Mesendoderm (in vitro differentiated cells): Measurements from ENCODE around the gene ZNF91.
A peak's percentile ranks its signal among the peaks of the same experiment; 100 is the strongest.
"Not testable (repeated sequence)": the region's sequence is repeated elsewhere in the genome, so short reads cannot be mapped to it uniquely, and the experiment has no call there.

ENCODE experiments used
- DNase-seq: peaks from one replicate; pipeline ENCODE4 v3.0.0; 2013
- H2AK5ac ChIP-seq: 2 replicates; pipeline ENCODE4 v1.6.1; 2013; ENCODE audit warnings: low read length, inconsistent platforms
- H2BK120ac ChIP-seq: 2 replicates; pipeline ENCODE4 v1.6.1; 2013; ENCODE audit warnings: low read depth, mild to moderate bottlenecking, low read length, moderate library complexity, mixed read lengths
- H2BK15ac ChIP-seq: replicated peaks from 2 replicates; pipeline ENCODE4 v1.6.1; 2013; ENCODE audit warnings: low read depth, mild to moderate bottlenecking, moderate library complexity
- H2BK5ac ChIP-seq: 2 replicates; pipeline ENCODE4 v1.6.1; 2013; ENCODE audit warnings: low read length, inconsistent platforms
- H3K18ac ChIP-seq: 2 replicates; pipeline ENCODE4 v1.6.1; 2013; ENCODE audit warnings: mild to moderate bottlenecking, low read length, mixed read lengths
- H3K23ac ChIP-seq: one replicate; pipeline ENCODE4 v1.6.1; 2013; ENCODE audit warnings: low read length
- H3K27ac ChIP-seq: 2 replicates; pipeline ENCODE4 v1.5.1; 2013; ENCODE audit warnings: low read depth, mild to moderate bottlenecking, inconsistent platforms, low read length, moderate library complexity
- H3K27me3 ChIP-seq: 2 replicates; pipeline ENCODE4 v1.6.1; 2013; ENCODE audit warnings: low read length, control low read depth, mild to moderate bottlenecking, inconsistent platforms; ENCODE audit not compliant: insufficient read depth, poor library complexity
- H3K36me3 ChIP-seq: 2 replicates; pipeline ENCODE4 v1.6.1; 2013; ENCODE audit warnings: low read length, inconsistent platforms; ENCODE audit not compliant: control insufficient read depth, insufficient read depth
- H3K4ac ChIP-seq: one replicate; pipeline ENCODE4 v1.6.1; 2013; ENCODE audit warnings: low read depth, mild to moderate bottlenecking, low read length, moderate library complexity
- H3K4me1 ChIP-seq: 2 replicates; pipeline ENCODE4 v1.6.1; 2013; ENCODE audit warnings: low read depth, low read length, inconsistent platforms; ENCODE audit not compliant: control insufficient read depth
- H3K4me2 ChIP-seq: 2 replicates; pipeline ENCODE4 v1.6.1; 2013; ENCODE audit warnings: low read length
- H3K4me3 ChIP-seq: 2 replicates; pipeline ENCODE4 v1.5.1; 2013; ENCODE audit warnings: mild to moderate bottlenecking, low read length
- H3K56ac ChIP-seq: one replicate; pipeline ENCODE4 v1.6.1; 2013; ENCODE audit warnings: low read length
- H3K79me1 ChIP-seq: 2 replicates; pipeline ENCODE4 v1.6.1; 2013; ENCODE audit warnings: low read length, inconsistent platforms
- H3K79me2 ChIP-seq: 2 replicates; pipeline ENCODE4 v1.6.1; 2013; ENCODE audit warnings: mild to moderate bottlenecking, low read length; ENCODE audit not compliant: control insufficient read depth, insufficient read depth
- H3K9ac ChIP-seq: 2 replicates; pipeline ENCODE4 v1.6.1; 2013; ENCODE audit warnings: low read length, inconsistent platforms
- H4K5ac ChIP-seq: one replicate; pipeline ENCODE4 v1.6.1; 2013; ENCODE audit warnings: low read length
- H4K8ac ChIP-seq: one replicate; pipeline ENCODE4 v1.6.1; 2013; ENCODE audit warnings: low read depth, mild to moderate bottlenecking, control low read depth, low read length, moderate library complexity
- WGBS: extraction: QIAGEN DNeasy Blood & Tissue Kit; methylation state at CpG from one replicate; pipeline ENCODE4 v1.1.7; 2013; ENCODE audit warnings: low lambda C conversion rate, missing lambda C conversion rate; ENCODE audit not compliant: insufficient coverage; ENCODE audit errors: extremely low coverage; 5-methylcytosine and 5-hydroxymethylcytosine counted together

The ZNF91 gene

DNA sequence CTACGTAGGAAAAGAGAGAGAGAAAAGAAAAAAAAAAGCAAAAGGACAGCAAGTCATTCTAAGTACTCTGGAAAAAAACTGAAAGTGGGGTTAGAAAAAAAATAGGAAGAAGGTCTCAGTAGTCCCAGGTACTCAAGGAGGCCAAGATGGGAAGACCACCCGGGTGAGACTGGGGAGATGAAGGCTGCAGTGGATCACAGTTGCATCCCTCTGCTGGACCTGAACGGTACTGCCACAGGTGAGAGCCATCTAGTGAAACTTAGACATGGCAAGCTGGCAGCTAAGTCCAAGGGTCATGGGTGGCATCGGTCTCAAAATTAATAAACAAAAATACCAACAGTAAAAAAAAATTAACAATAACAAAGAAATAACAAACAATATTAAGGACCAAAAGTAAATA, 41.0 kb upstream of the ZNF91 start:
- Histone ChIP-seq H2AK5ac (no peak overlapping the region), H3K4me3 (no peak overlapping the region), H3K4me2 (no peak overlapping the region), H3K23ac (no peak overlapping the region), H2BK120ac (no peak overlapping the region), H3K79me2 (no peaks in the 10 kb centered on the region), H3K18ac (no peak overlapping the region), H3K4ac (no peak overlapping the region), H3K27ac (no peak overlapping the region), H2BK5ac (no peak overlapping the region), H3K56ac (no peak overlapping the region), H3K36me3 (no peaks in the 10 kb centered on the region), H2BK15ac (no peak overlapping the region), H4K5ac (no peak overlapping the region), H3K79me1 (no peaks in the 10 kb centered on the region), H3K4me1 (no peaks in the 10 kb centered on the region), H4K8ac (no peak overlapping the region), H3K9ac (no peak overlapping the region), H3K27me3 (no peaks in the 10 kb centered on the region)
- DNase-seq: peak; percentile 25
- no CpG with 5 or more reads among the region's 4 CpGs for WGBS

DNA sequence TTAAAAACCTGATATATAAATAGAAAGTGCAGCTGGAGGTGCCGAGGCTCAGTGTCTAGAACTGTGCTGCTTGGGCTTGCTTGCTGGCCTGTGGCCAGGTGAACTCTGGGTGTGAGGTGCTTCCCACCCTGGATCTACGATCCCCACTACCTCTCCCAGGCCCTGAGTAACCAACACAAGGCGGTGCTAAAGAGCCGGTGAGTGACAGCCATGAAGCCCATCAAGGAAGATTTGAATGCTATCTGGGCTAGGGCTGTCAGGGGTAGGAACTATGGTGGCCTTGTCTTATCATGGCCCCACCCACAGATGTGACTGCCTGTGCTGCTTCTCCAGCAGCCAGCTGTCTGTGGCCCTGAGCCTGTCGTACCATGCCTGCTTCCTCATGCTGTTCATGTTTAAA, 25.6 kb upstream of the ZNF91 start:
- Histone ChIP-seq H3K79me1 (no peaks in the 10 kb centered on the region), H3K56ac (no peak overlapping the region)
- WGBS: no CpG with 5 or more reads among the region's 5 CpGs

DNA sequence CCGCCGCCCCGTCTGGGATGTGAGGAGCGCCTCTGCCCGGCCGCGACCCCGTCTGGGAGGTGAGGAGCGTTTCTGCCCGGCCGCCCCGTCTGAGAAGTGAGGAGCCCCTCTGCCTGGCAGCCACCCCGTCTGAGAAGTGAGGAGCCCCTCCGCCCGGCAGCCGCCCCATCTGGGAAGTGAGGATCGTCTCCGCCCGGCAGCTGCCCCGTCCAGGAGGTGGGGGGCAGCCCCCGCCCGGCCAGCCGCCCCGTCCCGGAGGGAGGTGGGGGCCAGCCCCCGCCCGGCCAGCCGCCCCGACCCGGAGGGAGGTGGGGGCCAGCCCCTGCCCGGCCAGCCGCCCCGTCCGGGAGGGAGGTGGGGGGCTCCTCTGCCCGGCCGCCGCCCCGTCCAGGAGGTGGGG, 24.0 kb upstream of the ZNF91 start:
- not testable (repeated sequence) for H3K18ac ChIP-seq, H3K56ac ChIP-seq, H4K5ac ChIP-seq, H3K27me3 ChIP-seq, H3K4me2 ChIP-seq, H3K4ac ChIP-seq, DNase-seq, H2BK15ac ChIP-seq, H4K8ac ChIP-seq, H2AK5ac ChIP-seq, H2BK120ac ChIP-seq, H3K23ac ChIP-seq, H2BK5ac ChIP-seq, H3K36me3 ChIP-seq, H3K27ac ChIP-seq, H3K4me1 ChIP-seq, H3K9ac ChIP-seq, H3K79me2 ChIP-seq, H3K4me3 ChIP-seq, H3K79me1 ChIP-seq
- WGBS: no CpG with 5 or more reads among the region's 38 CpGs

More for the DNA sequence above, 25.6 kb upstream of the ZNF91 start:
- H3K36me3 ChIP-seq: no peaks in the 10 kb centered on the region
- no peak overlapping the region for H4K8ac ChIP-seq
- no peak overlapping the region for H4K5ac ChIP-seq
- H3K4me1 ChIP-seq: no peaks in the 10 kb centered on the region
- H2BK5ac ChIP-seq: no peak overlapping the region
- no peak overlapping the region for H2BK120ac ChIP-seq
- H3K79me2 ChIP-seq: no peaks in the 10 kb centered on the region
- H3K9ac ChIP-seq: no peak overlapping the region
- no peak overlapping the region for H2AK5ac ChIP-seq
- H3K27me3 ChIP-seq: no peaks in the 10 kb centered on the region
- H3K4me3 ChIP-seq: no peak overlapping the region
- DNase-seq: peak; percentile 33
- H3K27ac ChIP-seq: no peak overlapping the region
- H2BK15ac ChIP-seq: no peak overlapping the region
- H3K18ac ChIP-seq: no peak overlapping the region
- no peak overlapping the region for H3K23ac ChIP-seq
- no peak overlapping the region for H3K4me2 ChIP-seq
- no peak overlapping the region for H3K4ac ChIP-seq

DNA sequence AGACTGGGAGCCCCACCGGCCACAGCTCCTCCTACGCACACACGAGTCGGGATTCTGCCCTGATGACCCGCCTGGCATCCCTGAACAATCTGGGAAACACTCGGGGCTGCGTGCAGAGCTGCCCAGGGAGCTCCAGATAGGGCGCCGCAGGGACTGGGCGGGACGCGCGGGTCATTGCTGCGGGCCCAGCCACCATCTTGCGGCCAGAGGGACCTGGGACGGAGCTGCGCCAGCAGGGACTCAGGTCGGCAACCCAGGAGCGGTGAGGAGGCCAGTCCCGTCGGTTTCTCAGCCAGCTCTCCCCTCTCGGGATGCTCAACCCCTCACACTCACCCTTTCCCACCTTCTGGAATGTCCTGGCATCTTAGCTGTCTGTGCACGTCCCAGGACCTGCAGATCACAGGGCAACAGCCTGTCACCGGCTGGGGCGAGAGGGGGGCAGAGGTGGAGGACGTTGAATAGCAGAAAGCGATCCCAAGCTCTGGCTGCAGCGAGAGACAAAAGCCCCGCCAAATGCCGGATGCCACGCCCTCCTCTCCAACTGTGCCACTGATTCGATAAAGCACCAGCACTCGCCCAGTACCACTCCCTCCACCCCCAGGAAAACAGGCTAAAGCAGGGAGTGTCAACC, 20.4 kb upstream of the ZNF91 start:
- Histone ChIP-seq H3K4me2 (peak overlapping the region; percentile 11), H3K23ac (peak overlapping the region; percentile 59), H3K79me2 (peaks cover 11% of the 10 kb centered on the region), H2AK5ac (no peak overlapping the region), H3K9ac (peak overlapping the region; percentile 79), H3K18ac (peak overlapping the region; percentile 13), H2BK15ac (no peak overlapping the region), H2BK5ac (peak overlapping the region; percentile 44), H4K8ac (no peak overlapping the region), H2BK120ac (no peak overlapping the region), H3K4me1 (no peaks in the 10 kb centered on the region), H3K4me3 (peak overlapping the region; percentile 55), H3K56ac (peak overlapping the region; percentile 88), H4K5ac (peak overlapping the region; percentile 66), H3K27ac (peak overlapping the region; percentile 17), H3K27me3 (no peaks in the 10 kb centered on the region), H3K4ac (peak overlapping the region; percentile 83), H3K36me3 (no peaks in the 10 kb centered on the region), H3K79me1 (no peaks in the 10 kb centered on the region)
- WGBS: no CpG with 5 or more reads among the region's 33 CpGs
- DNase-seq: peak; percentile 97

DNA sequence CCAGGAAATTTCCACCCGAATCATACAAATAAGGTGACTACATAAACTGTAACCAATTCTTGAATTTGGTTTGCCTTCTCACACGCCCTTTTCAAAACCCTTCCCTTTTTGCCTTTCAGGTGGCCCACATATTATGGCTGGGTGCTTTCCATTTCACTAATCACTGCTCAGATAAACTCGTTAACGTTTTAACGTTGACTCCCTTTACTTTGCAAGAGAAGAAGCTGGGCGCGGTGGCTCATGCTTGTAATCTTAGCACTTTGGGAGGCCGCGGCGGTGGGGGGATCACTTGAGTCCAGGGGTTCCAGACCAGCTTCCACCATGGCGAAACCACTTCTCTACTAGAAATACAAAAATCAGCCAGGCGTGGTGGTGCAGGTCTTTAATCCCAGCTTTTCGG, 19.8 kb upstream of the ZNF91 start:
- Histone ChIP-seq H2BK15ac (no peak overlapping the region), H2BK120ac (no peak overlapping the region), H3K36me3 (no peaks in the 10 kb centered on the region), H3K4me3 (peak overlapping the region; percentile 55), H3K79me2 (peaks cover 12% of the 10 kb centered on the region), H3K27me3 (no peaks in the 10 kb centered on the region), H3K79me1 (peaks cover 2% of the 10 kb centered on the region), H3K4me1 (no peaks in the 10 kb centered on the region), H4K5ac (no peak overlapping the region), H3K4ac (peak overlapping the region; percentile 83), H2BK5ac (no peak overlapping the region), H3K4me2 (peak overlapping the region; percentile 11), H4K8ac (no peak overlapping the region), H3K18ac (peak overlapping the region; percentile 13), H3K27ac (peak overlapping the region; percentile 17), H2AK5ac (no peak overlapping the region), H3K23ac (peak overlapping the region; percentile 59), H3K56ac (peak overlapping the region; percentile 88), H3K9ac (peak overlapping the region; percentile 79)
- WGBS: no CpG with 5 or more reads among the region's 13 CpGs
- peak; percentile 55 for DNase-seq

DNA sequence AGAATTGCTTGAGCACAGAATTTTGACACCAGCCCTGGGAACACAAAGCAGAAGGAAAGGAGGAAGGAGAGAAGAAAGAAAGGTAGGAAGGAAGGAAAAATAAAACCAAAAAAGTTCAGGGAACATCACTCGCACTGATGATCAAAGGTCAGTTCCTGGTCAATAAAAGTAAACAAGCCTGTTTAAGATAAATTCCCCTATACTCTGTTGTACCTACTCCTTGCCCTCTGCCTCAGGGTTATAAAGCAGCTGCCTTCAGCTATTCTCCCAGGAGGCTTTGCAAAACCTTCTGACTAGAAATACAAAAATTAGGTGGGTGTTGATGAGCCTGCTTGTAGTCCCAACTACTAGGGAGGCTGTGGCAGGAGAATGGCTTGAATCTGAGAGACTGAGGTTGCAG, 14.9 kb upstream of the ZNF91 start:
- Histone ChIP-seq H3K4me1 (no peaks in the 10 kb centered on the region), H2AK5ac (no peak overlapping the region), H3K36me3 (no peaks in the 10 kb centered on the region), H3K4me2 (no peak overlapping the region), H3K79me2 (peaks cover 35% of the 10 kb centered on the region), H3K4ac (no peak overlapping the region), H3K56ac (no peak overlapping the region), H2BK5ac (no peak overlapping the region), H3K27ac (no peak overlapping the region), H3K23ac (no peak overlapping the region), H2BK15ac (no peak overlapping the region), H3K9ac (no peak overlapping the region), H3K18ac (no peak overlapping the region), H3K4me3 (no peak overlapping the region), H3K79me1 (peaks cover 21% of the 10 kb centered on the region), H4K5ac (no peak overlapping the region), H2BK120ac (no peak overlapping the region), H3K27me3 (no peaks in the 10 kb centered on the region), H4K8ac (no peak overlapping the region)
- no CpG with 5 or more reads among the region's 1 CpG for WGBS
- no peak for DNase-seq
